Measurements from ENCODE around the gene DLG2.

The DLG2 gene

DNA sequence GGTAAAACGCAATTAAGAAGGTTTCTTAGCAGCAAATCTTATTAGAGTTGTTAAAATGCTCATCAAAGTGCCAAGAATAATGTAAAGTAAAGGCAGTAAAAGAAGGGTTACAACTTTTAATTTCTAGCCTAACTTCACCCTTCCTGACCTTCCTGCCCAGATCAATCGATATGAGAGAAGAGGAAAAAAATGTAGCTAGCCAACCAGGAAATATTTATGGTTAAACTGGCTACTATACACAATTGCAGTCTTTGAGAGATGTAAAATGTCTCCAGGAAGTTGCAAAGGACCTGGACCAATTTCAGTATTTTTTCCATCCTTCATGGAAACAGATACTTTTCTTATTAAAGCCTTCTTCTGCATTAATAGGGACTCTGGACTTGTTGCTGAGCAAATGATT, 2199.2 kb downstream of the DLG2 start:
- Histone ChIP-seq H3K4me1 (ENCODE audit: control insufficient read depth, low read length) (no peaks in the 10 kb centered on the region), H3K4me3 (ENCODE audit: low read length) (no peak overlapping the region)

DNA sequence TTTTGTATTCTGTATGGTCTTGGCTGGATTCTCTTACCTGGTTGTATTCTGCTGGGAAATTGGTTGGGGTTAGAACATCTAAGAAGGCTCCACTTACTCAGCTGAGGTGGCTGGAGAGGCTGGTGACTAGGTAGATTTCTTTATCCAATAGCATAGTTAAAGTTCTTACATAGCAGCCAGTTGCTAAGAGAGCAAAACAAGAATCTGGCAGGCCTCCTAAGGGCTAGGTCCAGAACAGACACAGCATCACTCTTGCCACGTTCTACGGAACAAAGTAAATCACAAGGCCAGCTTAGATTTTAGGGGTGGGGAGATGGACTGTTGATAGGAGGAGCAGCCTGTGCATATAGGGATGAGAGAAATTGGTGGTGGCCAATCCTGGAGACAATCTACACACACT, 2199.6 kb downstream of the DLG2 start:
- H3K4me1 ChIP-seq (ENCODE audit: control insufficient read depth, low read length) = no peaks in the 10 kb centered on the region
- H4K20me1 ChIP-seq (ENCODE audit: control insufficient read depth, insufficient read depth, low read depth, low read length) = no peaks in the 10 kb centered on the region
- no peaks in the 10 kb centered on the region for H3F3A ChIP-seq (ENCODE audit: control insufficient read depth, insufficient read depth)
- H3K36me3 ChIP-seq (ENCODE audit: control insufficient read depth, low read length) = no peaks in the 10 kb centered on the region
- H3K9me3 ChIP-seq (ENCODE audit: control insufficient read depth, insufficient read depth, low read length) = no peaks in the 10 kb centered on the region
- H3K79me2 ChIP-seq (ENCODE audit: control insufficient read depth, low read length) = no peaks in the 10 kb centered on the region
- H3K27ac ChIP-seq (ENCODE audit: low read depth, low read length) = no peak overlapping the region
- no peaks in the 10 kb centered on the region for H3K9me2 ChIP-seq (replicated peaks; ENCODE audit: control insufficient read depth, low read length)
- no peaks in the 10 kb centered on the region for H3K27me3 ChIP-seq (ENCODE audit: control insufficient read depth, low read length)
- no peak for TF ChIP-seq EZH2phosphoT487 (IDR thresholded peaks at IDR 0.05; ENCODE audit: borderline replicate concordance, low read length)
- TF ChIP-seq, protein P1, sequence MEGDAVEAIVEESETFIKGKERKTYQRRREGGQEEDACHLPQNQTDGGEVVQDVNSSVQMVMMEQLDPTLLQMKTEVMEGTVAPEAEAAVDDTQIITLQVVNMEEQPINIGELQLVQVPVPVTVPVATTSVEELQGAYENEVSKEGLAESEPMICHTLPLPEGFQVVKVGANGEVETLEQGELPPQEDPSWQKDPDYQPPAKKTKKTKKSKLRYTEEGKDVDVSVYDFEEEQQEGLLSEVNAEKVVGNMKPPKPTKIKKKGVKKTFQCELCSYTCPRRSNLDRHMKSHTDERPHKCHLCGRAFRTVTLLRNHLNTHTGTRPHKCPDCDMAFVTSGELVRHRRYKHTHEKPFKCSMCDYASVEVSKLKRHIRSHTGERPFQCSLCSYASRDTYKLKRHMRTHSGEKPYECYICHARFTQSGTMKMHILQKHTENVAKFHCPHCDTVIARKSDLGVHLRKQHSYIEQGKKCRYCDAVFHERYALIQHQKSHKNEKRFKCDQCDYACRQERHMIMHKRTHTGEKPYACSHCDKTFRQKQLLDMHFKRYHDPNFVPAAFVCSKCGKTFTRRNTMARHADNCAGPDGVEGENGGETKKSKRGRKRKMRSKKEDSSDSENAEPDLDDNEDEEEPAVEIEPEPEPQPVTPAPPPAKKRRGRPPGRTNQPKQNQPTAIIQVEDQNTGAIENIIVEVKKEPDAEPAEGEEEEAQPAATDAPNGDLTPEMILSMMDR (IDR thresholded peaks at IDR 0.05; ENCODE audit: low read depth, low read length, poor library complexity, severe bottlenecking) = no peak
- H3K4me3 ChIP-seq (ENCODE audit: low read length) = no peak overlapping the region
- no peak overlapping the region for H3K4me2 ChIP-seq (ENCODE audit: low read length)

More for the DNA sequence above, 2199.2 kb downstream of the DLG2 start:
- Histone ChIP-seq H3K9me2 (replicated peaks; ENCODE audit: control insufficient read depth, low read length) (no peaks in the 10 kb centered on the region), H3K4me2 (ENCODE audit: low read length) (no peak overlapping the region), H3K36me3 (ENCODE audit: control insufficient read depth, low read length) (no peaks in the 10 kb centered on the region), H3K9me3 (ENCODE audit: control insufficient read depth, insufficient read depth, low read length) (no peaks in the 10 kb centered on the region), H3K27me3 (ENCODE audit: control insufficient read depth, low read length) (no peaks in the 10 kb centered on the region), H3K27ac (ENCODE audit: low read depth, low read length) (no peak overlapping the region), H3F3A (ENCODE audit: control insufficient read depth, insufficient read depth) (no peaks in the 10 kb centered on the region), H3K79me2 (ENCODE audit: control insufficient read depth, low read length) (no peaks in the 10 kb centered on the region), H4K20me1 (ENCODE audit: control insufficient read depth, insufficient read depth, low read depth, low read length) (no peaks in the 10 kb centered on the region)
- no peak for TF ChIP-seq EZH2phosphoT487 (IDR thresholded peaks at IDR 0.05; ENCODE audit: borderline replicate concordance, low read length)
- TF ChIP-seq, protein P1 (IDR thresholded peaks at IDR 0.05; ENCODE audit: low read depth, low read length, poor library complexity, severe bottlenecking) = no peak

- TF ChIP-seq EZH2phosphoT487 (IDR thresholded peaks at IDR 0.05; ENCODE audit: borderline replicate concordance, low read length) = no peak
- TF ChIP-seq, protein P1 (IDR thresholded peaks at IDR 0.05; ENCODE audit: low read depth, low read length, poor library complexity, severe bottlenecking) = no peak
- Histone ChIP-seq H3K27ac (ENCODE audit: low read depth, low read length) (no peak overlapping the region), H3K79me2 (ENCODE audit: control insufficient read depth, low read length) (no peaks in the 10 kb centered on the region), H3K4me1 (ENCODE audit: control insufficient read depth, low read length) (no peaks in the 10 kb centered on the region), H3K9me2 (replicated peaks; ENCODE audit: control insufficient read depth, low read length) (no peaks in the 10 kb centered on the region), H4K20me1 (ENCODE audit: control insufficient read depth, insufficient read depth, low read depth, low read length) (no peaks in the 10 kb centered on the region), H3K4me3 (ENCODE audit: low read length) (no peak overlapping the region), H3K4me2 (ENCODE audit: low read length) (no peak overlapping the region), H3K27me3 (ENCODE audit: control insufficient read depth, low read length) (no peaks in the 10 kb centered on the region), H3F3A (ENCODE audit: control insufficient read depth, insufficient read depth) (no peaks in the 10 kb centered on the region), H3K9me3 (ENCODE audit: control insufficient read depth, insufficient read depth, low read length) (no peaks in the 10 kb centered on the region), H3K36me3 (ENCODE audit: control insufficient read depth, low read length) (no peaks in the 10 kb centered on the region)
These were observed 2202.0 kb downstream of the DLG2 start for GRCh38 chr11:83425137-83425466.

Measured in DOHH2 (cell line).